ENCODE results near the gene HMGN3.

DNA sequence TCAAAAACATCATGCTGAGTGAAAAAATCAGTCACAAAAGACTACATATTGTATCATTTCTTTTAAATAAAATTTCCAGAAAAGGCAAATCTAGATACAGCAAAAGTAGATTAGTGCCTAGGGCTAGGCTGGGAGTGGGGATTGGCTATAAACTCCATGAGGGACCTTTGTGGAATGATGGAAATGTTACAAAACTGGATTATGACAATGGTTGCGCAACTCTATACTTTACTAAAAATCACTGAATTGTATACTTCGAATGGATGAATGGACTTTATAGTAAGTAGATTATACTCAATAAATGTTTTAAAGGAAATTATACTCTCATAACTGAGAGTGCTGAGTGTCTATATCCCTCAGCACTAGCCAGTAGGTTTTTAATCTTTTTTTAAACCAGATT lies 4.3 kb downstream of the HMGN3 start:
- TF ChIP-seq, protein P1, sequence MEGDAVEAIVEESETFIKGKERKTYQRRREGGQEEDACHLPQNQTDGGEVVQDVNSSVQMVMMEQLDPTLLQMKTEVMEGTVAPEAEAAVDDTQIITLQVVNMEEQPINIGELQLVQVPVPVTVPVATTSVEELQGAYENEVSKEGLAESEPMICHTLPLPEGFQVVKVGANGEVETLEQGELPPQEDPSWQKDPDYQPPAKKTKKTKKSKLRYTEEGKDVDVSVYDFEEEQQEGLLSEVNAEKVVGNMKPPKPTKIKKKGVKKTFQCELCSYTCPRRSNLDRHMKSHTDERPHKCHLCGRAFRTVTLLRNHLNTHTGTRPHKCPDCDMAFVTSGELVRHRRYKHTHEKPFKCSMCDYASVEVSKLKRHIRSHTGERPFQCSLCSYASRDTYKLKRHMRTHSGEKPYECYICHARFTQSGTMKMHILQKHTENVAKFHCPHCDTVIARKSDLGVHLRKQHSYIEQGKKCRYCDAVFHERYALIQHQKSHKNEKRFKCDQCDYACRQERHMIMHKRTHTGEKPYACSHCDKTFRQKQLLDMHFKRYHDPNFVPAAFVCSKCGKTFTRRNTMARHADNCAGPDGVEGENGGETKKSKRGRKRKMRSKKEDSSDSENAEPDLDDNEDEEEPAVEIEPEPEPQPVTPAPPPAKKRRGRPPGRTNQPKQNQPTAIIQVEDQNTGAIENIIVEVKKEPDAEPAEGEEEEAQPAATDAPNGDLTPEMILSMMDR (IDR thresholded peaks at IDR 0.05): no peak
- TF ChIP-seq POLR2A (IDR thresholded peaks at IDR 0.05): no peak
